ENCODE results near the gene ATP13A1. TPM values are rescaled to one million over a fixed set of nuclear protein-coding genes. Genes with fewer than 3 reads are reported as not detected.

The ATP13A1 gene
- total RNA-seq, 2 donors from 2014 or later, result 46.0 to 77.4 TPM

- no peak for TF ChIP-seq CTCF (IDR thresholded peaks at IDR 0.05)
- intact Hi-C loops (cut with DNase I), result no loop called here
- Histone ChIP-seq H3K27me3 (no peaks in the 10 kb centered on the region), H3K36me3 (peaks cover 34% of the 10 kb centered on the region), H3K4me1 (no peaks in the 10 kb centered on the region), H3K4me3 (no peak overlapping the region), H3K9me3 (no peaks in the 10 kb centered on the region), H3K27ac (no peak overlapping the region), H3K9ac (ENCODE audit: low read depth in 2 of 2, low read length in 2 of 2) (no peak overlapping the region)
- no peak for DNase-seq
Observed at GRCh38 chr19:19655051-19655594, 8.4 kb downstream of the ATP13A1 start.

- intact Hi-C loops (cut with DNase I), result no loop called here
- H3K27me3 ChIP-seq, result no peaks in the 10 kb centered on the region
- no peaks in the 10 kb centered on the region for H3K9me3 ChIP-seq
- H3K4me3 ChIP-seq, result no peak overlapping the region
- H3K4me1 ChIP-seq, result no peaks in the 10 kb centered on the region
- peaks cover 34% of the 10 kb centered on the region for H3K36me3 ChIP-seq
- no peak overlapping the region for H3K27ac ChIP-seq
- DNase-seq, result no peak
- TF ChIP-seq CTCF (IDR thresholded peaks at IDR 0.05), result no peak
- no peak overlapping the region for H3K9ac ChIP-seq (ENCODE audit: low read depth in 2 of 2, low read length in 2 of 2)
Observed at GRCh38 chr19:19654441-19654840, 9.0 kb downstream of the ATP13A1 start.

GRCh38 chr19:19653597-19654147, 9.8 kb downstream of the ATP13A1 start:
- Histone ChIP-seq H3K9me3 (no peaks in the 10 kb centered on the region), H3K9ac (ENCODE audit: low read depth in 2 of 2, low read length in 2 of 2) (no peak overlapping the region), H3K27me3 (no peaks in the 10 kb centered on the region), H3K36me3 (peaks cover 31% of the 10 kb centered on the region), H3K4me1 (no peaks in the 10 kb centered on the region), H3K4me3 (no peak overlapping the region), H3K27ac (no peak overlapping the region)
- TF ChIP-seq CTCF (IDR thresholded peaks at IDR 0.05), result no peak
- no peak for DNase-seq
- intact Hi-C loops (cut with DNase I), result no loop called here

- intact Hi-C loops (cut with DNase I), result no loop called here
- Histone ChIP-seq H3K27me3 (no peaks in the 10 kb centered on the region), H3K9ac (ENCODE audit: low read depth in 2 of 2, low read length in 2 of 2) (no peak overlapping the region), H3K4me3 (no peak overlapping the region), H3K9me3 (no peaks in the 10 kb centered on the region), H3K27ac (no peak overlapping the region), H3K4me1 (no peaks in the 10 kb centered on the region), H3K36me3 (peaks cover 26% of the 10 kb centered on the region)
- DNase-seq, result no peak
- no peak for TF ChIP-seq CTCF (IDR thresholded peaks at IDR 0.05)
Observed at GRCh38 chr19:19652482-19653295, 10.8 kb downstream of the ATP13A1 start.

DNA sequence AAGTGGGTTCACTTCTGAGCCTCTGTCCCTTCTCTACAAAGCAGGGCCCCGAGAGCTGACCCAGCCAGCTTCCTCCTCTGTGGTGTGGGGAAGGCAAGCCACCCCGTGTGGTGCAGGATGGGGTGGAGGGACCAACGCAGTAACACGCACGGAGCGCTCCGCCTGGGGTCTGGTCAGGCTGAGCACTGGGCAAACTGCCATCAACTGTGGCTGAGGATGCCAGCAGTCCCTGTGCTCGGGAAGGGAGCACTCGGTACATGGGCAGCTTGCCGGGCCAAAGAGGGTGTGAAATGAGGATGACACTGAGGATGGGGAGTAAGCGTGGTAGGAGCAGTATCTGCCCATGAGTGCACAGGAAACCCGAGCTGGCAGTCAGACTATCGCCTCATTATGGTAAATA, 12.4 kb downstream of the ATP13A1 start:
- no peaks in the 10 kb centered on the region for H3K4me1 ChIP-seq
- no peak overlapping the region for H3K9ac ChIP-seq (ENCODE audit: low read depth in 2 of 2, low read length in 2 of 2)
- intact Hi-C loops (cut with DNase I), result no loop called here
- no peak overlapping the region for H3K4me3 ChIP-seq
- DNase-seq, result no peak
- H3K27me3 ChIP-seq, result no peaks in the 10 kb centered on the region
- TF ChIP-seq CTCF (IDR thresholded peaks at IDR 0.05), result no peak
- peaks cover 25% of the 10 kb centered on the region for H3K36me3 ChIP-seq
- H3K27ac ChIP-seq, result no peak overlapping the region
- H3K9me3 ChIP-seq, result no peaks in the 10 kb centered on the region
